GM18526 (cell line): Measurements from ENCODE around the gene FOXP1.

Experiments used
- POLR2A ChIP-seq: IDR thresholded peaks from 3 replicates; pipeline ENCODE4 v1.6.1; 2011; ENCODE audit not compliant: insufficient read length; ENCODE audit errors: extremely low read depth

The FOXP1 gene

DNA sequence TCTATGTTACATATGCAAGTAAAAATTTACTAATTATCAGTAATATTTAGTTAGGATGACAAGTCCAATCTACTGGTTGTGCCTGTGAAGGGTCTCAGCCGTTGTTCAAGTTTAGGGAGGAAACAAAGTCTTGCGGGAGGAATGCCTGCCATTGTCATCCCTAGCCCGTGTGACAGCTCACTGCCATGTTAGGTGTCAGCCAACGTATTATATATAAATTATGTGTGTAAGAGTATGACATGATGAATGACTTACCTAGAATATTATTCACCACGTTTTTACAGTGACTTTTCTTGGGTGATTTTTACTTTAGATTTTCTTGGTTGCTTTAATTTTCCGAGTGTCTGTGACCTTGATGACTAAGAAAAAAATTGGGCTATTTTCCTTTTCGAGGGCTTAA, 656.7 kb downstream of the FOXP1 start:
- TF ChIP-seq POLR2A: no peak

DNA sequence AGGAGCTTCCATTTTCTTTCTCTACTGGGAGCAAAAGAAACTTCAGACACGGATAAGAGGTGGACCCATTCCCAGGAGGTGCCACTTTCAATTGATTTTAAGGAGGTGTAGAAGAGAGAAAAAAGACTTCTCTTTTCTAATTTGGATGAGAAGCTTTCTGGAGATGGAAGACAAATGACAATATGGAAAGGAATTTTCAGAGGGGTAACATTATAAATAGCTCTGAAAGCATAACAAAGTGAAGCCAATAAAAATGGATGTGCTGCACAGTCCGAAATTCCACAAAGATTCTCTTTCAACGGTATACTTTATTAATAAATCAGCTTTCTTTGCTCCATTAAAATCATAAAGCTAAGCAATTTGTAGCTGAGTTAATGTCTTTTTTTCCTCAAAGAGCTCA, 663.9 kb downstream of the FOXP1 start:
- TF ChIP-seq POLR2A: no peak

DNA sequence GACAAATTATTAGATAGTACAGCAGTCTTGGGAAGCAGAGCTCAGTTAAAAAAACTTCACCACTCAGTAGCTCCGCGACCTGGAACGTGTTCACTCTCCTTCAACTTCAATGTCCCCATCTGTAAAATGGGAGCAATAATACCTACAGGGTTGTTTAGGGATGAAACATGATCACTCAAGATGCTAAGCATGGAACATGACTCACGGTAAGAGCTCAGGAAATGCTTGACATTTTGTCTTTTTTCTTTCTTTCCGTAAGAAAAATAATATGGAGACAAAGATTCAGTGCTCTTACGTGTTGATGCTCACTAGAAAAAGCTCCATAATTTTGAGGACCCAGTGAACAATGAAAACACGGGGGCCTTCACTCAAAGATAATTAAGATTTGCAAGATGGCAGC, 664.4 kb downstream of the FOXP1 start:
- no peak for TF ChIP-seq POLR2A

DNA sequence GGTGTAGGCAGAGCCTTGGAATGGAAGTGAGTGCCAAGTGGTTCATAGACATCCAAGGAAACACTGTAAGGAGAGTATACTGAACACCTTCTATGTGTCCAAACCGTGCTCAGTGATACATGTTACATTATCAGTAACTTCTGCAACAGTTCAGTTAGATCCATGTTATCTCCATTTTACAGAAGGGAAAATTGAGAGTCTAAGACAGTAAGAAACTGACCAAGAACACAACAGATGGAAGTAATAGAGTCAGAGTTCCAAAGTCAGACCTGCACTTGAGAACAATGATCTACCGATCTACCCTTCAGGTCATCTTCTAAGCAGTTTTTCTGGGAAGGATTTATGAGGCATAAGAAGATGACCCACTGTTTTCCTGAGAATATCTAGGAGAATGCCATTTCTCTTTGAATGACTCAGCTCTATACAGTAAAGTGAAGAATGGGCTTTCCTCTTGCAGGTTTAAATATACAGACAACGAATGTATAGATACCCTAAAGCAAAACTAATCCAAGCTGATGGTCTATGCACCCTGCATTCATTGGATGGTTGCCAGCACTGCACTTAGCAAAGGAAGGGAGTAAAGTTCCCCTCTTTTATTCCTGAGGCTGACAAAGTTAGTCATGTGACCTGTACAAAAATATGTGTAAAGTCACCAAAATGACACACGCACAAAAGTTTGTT, 667.0 kb downstream of the FOXP1 start:
- TF ChIP-seq POLR2A: no peak

DNA sequence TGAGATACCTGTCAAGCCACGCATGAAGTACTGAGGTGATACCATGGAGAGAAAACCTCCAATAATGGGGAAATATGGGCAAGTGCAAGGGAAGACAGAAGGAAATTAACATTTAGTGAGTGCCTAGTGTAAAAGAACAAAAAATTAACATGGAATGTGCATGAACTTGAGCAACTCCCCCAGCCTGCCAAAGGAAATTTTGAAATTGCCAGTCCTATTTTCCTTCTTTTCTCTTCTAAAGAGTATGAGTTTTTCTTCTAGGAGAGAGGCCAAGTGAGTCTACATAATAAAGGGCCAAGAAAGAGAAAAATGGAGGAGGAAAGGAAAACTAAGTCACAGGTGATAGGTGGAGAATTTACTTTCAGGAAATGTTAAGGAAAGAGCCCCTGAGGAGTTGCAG, 668.7 kb downstream of the FOXP1 start:
- no peak for TF ChIP-seq POLR2A

DNA sequence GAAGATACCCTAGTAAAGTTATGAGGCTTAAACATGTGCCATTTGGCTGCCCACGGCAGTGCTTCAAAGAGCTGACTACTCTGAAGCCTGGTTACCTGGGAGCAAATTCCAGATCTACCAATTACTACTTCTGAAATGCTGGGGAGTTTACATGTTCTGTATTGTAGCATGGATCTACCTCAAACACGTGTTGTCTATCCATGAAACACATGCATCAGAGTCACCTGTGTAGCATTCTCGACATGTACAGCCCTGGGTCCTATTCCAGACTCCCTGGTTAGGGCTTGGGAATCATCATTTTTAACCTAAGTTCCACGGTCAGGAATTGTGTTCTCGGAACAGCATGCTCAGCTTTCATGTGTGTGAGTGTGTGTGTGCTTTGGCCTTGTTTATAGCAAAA, 671.8 kb downstream of the FOXP1 start:
- no peak for TF ChIP-seq POLR2A

DNA sequence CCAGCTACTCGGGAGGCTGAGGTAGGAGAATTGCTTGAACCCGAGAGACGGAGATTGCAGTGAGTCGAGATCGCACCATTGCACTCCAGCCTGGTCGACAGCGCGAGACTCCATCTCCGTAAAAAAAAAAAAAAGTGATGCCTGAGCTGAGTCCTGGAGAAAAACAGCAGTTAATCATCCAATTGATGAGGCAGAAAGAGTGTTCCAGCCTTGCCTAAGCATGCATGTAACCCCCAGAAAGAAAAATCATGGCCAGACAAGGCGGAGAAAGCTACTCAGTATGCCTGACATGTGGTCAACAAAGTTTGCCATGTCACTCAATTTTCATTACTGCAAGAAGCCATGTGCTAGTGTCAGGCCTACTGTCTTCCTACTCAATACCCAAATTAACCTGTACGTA, 678.0 kb downstream of the FOXP1 start:
- TF ChIP-seq POLR2A: no peak
